NCI-H1105 (cell line): Measurements from ENCODE around the gene ENOX2.
A peak's percentile ranks its signal among the peaks of the same experiment; 100 is the strongest.

ENCODE experiments used
- DNase-seq: peaks from one replicate; lab custom pipeline; 2025; lab: John Stamatoyannopoulos, UW

The ENOX2 gene

DNA sequence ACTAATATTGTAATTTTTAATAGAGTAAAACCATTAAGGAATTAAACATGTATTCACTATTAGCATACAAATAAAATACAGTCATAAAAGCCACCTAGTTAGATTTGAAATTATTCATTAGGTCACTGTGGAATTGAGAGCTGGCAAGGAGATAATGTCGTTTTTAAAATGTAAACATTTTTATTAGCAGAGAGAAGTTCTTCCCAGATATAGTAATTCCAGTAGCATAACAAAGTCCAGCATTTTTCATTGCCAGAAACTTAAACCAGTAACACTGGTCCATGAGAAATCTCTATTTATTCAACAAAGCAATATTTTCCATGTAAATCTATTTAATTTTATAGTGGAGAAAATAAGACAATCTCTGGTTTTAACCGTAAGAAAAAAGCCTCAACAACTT, 17.5 kb downstream of the ENOX2 start:
- no peak for DNase-seq

DNA sequence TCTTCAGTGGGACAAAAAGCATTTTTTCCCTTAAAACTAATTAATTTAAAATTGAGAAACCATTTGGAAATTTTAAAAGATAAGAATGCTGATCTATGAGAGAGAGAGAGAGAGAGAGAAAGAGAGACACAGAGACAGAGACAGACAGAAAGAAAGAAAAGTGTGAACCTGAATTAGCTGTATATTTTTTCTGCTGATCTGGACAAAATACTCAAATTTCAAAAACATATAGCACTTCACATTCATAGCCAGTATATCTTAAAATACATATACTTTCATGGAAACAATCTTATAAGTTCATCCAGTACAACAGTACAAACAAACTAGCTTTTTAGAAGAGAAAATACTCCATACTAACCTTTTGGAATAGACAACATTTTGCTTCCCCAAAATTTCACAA, 18.4 kb downstream of the ENOX2 start:
- DNase-seq, result no peak

DNA sequence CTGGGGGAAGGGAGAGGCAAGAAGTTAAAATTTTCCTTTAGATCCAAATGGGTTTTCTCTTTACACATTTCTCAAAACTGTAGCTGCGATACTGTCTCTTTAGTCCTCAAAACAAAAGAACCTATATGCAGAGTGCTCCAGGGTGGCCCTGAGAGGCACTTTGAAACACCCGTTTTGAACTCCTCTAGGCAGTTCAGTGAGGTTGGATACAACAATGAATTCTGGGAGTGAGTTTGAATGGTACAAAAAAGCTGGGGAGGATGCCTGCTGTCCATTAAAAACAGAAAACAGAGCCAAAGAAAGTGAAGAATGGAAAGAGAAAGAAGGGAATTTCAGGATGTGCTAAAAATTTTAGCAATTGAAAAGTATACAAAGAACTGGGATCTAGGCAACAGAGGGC, 23.1 kb downstream of the ENOX2 start:
- no peak for DNase-seq

DNA sequence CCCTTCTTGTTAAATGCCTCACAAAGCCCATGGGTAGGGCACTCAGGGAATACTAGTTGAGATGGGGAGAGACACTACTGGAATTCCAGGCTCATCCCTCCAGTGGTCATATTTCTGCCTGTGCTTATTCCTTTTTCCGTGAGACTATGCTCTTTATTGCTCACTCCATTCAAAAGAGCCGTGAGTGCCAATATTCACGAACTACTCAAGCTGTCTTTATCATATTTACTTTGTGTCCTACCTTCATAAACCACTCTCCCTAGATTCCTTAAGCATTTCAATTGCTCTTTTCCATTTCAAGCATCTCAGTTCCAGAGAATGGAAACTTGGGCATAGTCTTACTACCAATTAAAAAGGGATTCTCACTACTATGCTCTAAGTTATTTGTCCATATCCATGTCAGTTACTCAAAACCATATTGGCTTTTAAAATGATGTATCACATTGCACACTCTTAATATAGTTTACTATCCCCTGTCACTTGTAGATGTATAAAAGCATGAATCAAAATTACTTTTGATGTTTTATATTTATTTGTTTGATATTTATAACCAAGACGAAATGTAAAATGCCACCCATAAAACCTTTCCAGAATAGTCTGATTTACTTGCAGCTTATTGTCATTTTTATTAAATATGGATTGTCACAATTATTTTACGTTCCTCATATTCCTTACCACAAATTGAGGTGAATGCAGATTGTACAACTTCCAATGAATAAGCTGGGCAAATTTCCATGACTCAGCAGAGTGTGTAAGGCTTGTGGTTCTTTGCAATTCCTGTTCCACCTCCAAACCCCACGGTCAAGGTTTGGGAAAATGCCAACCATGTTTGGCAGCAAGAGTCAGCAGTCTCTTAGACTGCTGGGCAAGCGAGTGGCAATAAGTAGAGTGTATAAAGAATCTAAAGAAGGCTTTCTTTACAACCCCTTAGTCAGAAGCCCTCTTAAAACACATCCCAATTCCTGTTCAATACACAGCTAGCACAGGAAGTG, 24.4 kb downstream of the ENOX2 start:
- peak; percentile 26 for DNase-seq

DNA sequence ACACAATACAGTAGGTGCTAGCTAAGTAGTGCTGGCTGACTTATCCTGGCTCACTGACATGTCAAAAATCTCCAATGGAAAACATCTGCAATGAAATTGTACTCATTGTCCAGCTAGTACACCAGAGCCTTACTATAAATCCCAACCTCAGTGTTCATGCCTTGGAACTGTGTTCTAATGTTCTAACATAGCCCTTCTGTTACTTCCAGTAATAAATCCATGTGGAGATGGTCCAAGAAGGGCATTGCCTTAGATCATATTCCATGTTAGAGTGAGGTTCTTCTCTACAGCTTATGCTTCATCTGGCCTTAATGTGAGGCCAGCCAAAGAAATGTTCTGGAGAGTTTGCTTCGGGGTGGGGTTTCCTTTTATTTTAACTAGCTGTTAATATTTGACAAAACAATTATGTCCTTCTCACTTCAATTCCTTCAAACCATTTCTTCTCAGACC, 25.1 kb downstream of the ENOX2 start:
- no peak for DNase-seq

DNA sequence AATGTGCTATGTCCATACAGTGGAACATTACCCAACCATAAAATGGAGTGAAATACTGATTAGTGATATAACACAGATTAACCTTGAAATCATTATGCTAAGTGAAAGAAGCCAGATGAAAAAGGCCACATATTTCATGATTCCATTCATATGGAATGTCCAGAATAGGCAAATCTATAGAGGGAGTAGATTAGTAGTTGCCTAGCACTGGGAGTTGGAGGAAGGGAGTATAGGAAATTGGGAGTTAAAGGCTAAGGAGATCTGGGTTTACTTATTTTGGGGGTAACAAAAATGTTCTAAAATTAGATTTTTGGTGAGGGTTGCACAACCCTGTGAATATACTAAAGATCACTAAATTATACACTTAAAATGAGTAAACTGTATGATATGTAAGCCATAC, 26.8 kb downstream of the ENOX2 start:
- DNase-seq, result no peak

DNA sequence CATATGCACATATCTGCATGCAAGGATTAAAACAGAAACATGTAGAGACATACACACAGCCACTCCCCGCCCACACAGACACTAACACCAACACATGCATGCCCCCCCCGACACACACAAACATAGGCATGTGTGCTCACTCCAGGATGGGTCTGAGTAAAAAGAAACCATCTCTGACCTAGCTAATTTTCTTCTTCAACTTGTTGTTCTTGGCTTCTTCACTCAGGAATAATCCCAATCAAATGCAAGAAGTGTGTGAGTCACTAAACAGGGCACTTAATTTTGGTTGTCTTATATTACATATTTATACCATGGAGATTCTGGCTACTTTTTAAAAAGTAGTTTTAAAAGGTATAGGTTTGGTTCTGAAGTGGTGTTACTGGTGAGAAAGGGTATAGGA, 28.3 kb downstream of the ENOX2 start:
- DNase-seq, result no peak

DNA sequence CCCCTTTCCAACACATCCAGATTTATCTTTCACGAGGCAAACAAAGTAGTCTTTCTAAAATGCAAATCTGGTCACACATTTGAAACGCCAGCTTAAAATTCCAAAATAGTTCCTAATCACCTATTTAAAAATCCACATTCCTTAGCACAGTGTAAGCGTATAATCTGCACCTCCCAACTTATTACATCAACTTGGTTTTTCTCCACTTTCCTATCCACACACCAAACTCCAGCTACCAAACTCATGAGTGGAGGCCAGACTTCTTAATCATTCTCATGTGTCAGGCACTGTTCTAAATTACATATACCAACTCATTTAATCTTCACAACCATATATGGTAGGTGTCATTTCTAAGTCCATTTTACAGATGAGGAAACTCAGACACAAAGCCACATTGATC, 33.8 kb downstream of the ENOX2 start:
- DNase-seq, result no peak

DNA sequence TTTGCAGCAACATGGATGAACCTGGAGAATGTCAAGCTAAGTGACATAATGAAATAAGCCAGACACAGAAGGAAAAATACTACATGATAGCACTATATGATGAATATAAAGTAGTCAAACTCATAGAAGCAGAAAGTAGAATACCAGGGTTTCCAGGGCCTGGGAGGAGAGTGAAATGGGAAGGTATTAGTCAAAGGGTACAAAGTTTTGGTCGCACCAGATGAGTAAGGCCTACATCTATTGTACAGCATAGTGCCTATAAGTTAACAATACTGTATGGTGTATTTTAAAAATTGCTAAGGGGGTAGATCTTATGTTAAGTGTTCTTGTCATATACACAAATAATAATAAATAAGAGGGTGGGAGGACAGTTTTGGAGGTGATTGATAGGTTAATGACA, 41.5 kb downstream of the ENOX2 start:
- DNase-seq, result no peak

DNA sequence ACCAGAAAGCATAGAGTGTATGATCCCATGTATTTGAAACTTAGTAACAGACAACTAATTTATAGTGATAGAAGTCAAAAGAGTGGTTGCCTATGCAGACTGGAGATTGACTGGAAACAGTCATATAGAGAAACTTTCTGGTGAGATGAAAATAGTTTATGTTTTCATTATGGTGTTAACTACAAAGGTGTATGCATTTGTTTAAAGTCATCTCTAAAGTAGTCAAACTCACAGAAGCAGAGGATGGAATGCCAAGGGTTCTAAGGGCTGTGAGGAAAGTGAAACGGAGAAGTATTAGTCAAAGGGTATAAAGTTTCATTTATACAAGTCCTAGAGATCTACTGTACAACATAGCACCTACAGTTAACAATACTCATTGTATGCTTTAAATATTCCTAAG, 45.8 kb downstream of the ENOX2 start:
- DNase-seq, result no peak

DNA sequence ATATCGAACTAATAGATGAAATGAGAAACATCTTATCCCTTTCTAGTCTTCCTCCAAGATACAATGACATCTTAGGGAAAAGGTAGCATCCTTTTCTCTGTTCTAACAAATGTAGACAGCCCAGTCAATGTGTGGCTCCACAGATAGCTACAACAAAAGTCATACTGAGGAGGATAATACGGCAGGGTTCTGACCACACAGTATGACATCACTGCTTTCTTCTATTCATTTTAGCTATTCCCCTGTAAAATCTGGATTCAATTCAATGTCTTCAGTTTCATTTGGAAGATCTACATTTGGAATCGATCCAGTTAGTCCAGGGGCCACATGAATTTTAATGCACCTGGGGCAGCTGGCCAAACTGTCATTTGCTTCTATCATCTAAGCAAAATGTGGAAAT, 51.4 kb downstream of the ENOX2 start:
- DNase-seq, result peak; percentile 24

DNA sequence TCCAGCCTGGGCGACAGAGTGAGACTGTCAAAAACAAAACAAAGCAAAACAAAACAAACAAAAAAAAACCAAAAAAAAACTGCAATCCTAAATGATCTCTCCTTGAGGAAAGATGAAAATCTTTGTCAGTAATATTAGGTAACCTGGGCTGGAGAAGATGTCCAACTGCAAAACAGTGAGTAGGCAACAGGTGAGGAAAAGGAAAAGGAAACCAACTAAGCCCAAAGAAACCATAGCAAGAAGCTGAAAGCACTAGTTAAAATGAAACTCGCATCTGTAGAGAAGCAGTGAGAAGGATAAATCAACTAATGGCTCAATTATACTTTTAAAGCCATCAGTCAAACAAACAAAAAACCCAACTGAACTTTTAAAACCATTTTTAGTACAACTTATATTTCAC, 54.2 kb downstream of the ENOX2 start:
- no peak for DNase-seq

DNA sequence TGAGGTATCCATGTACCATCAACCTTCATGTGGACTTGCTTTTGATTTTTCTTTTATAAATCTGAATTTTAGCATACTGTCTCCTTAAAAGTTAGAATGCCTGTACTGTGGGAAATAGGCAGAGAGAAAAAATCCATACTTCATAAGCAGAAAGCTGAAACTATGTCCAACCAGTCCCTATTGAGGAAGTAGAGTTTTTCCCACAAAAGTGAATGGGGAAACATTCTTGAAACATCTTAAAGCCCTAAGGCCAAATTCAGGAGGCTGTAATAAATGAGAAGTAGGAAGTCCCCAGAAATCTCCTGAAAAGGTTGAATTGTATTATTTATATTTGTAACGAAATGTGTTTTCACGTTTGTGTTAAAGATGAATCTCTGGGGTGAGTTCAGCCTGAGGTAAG, 56.3 kb downstream of the ENOX2 start:
- no peak for DNase-seq

DNA sequence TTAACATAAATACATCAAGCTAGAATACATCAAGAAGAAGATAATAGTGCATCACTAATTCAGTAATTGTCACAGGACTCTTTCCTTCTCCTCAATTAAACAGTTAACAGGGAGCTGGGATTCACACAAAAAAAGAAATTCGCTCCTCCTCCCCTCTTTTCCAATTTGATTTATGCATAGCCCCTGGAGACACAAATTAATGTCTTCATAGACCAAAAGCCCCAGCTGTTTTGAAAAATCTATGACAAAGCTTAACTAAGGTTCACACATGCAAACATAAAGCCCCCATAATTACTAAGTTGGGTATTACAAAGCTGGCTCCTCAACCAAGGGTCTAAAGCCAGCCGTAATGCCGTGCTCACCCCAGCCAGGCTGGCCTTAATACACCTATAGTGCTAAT, 61.2 kb downstream of the ENOX2 start:
- DNase-seq, result no peak

DNA sequence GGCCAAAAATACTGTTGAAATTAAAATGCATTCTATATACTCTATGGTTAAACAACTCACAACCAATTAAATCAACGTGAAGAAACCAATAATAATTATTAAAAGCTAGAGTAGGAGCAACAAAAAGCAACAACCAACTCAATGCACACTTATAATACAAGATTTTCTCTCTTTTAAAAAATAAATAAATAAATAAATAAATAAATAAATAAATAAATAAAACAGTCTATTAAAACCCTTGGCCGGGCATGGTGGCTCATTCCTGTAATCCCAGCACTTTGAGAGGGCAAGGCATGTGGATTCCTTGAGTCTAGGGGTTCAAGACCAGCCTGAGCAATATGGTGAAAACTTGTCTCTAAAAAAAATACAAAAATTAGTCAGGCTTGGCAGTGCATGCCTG, 62.7 kb downstream of the ENOX2 start:
- DNase-seq, result no peak

DNA sequence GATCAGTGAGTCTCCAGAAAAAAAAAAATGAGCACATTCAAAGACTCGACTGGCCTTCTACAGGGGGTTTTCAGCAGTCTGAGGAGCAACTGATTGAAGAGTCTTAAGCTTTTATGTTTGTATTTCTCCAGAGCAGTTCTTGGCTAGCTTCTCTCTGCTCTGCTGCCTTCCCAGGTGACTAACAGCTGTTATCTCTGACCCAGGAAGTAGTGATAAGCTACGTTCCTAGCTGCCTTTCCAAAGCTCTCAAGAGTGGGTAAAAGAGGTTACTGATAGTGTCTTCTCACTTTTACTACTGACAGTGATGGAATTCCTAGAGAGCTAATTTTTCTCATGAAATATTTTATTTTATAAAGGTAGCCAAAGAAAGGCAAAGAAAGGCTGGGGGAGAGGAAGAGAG, 66.6 kb downstream of the ENOX2 start:
- no peak for DNase-seq

DNA sequence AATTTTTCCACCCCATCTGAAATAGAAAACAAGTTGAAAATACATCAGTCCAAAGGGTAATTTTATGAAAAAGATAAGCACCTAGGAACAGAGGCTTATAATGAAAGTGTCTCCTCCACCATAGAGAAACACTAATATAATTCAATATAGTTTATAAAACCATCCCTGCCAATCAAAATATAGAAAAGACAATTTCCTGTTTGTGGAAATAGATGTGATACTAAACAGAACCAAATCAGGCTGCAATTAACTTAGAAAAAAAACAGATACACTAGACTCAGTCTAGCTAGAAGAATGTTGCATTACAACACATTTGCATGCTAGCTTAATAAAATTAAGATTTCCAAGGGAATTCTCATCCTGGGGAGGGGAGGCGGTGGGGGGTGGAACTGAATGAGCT, 68.2 kb downstream of the ENOX2 start:
- DNase-seq, result no peak

DNA sequence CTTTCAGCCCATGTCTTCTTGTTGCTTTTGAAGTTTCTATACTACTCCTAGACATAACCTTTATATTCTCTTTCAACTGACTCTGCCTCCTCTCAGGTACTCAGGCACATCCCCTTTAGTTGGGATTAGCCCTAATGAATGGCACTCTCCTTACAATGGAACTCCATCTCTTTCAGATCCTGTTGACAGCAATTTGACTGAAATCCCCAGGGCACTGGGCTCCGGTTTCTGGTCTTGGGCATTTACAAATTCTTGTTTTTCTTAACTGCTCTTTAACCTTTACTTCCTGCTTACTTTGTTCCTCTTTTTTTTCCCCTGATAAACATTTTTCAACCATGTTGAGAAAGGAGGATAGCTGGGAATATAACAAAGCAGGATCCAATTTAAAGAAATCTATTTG, 68.9 kb downstream of the ENOX2 start:
- DNase-seq, result no peak

DNA sequence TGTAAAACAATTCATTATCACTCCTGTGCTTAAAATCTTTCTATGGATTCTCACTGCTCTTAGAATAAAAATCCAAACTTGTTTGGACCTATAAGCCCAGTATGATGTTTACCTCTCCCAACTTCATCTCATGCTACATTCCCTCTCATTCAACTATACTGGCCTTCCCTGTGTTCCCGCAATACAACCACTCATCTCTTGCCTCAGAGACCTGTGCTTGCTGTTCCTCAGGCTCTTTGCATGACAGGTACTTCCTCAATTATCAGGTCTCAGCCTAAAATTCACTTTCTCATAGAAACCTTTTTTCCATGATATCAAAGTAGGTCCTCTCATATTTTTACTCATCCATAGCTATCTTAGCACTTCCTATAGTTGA, 71.7 kb downstream of the ENOX2 start:
- DNase-seq, result no peak

DNA sequence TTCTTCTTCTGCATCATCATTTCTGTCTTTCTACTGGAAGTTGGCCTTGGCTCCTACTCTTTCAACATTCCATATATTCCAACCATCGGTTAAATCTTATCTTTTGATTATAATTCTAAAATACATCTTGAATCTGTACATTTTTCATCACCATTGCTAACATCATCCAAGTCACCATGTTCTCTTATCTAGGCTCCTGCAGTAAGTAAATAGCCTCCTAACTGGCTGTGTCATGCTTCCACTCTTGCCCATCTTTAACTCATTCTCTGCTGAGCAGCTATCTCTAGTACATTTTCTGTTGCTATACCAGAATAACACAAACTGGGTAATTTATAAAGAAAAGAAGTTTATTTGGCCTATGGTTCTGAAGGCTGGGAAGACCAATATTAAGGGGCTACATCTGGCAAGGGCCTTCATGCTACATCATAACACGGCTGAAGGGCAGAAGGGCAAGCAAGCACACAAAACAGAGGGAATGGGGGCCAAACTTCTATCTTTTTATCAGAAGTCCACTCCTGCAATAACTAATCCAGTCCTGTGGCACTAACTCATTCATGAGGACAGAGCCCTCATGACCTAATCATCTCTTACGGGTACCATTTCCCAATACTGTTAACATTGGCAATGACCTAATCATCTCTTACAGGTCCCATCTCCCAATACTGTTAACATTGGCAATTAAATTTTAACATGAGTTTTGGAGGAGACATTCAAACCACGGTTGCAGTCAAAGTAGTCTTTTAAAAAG, 72.2 kb downstream of the ENOX2 start:
- DNase-seq, result no peak

DNA sequence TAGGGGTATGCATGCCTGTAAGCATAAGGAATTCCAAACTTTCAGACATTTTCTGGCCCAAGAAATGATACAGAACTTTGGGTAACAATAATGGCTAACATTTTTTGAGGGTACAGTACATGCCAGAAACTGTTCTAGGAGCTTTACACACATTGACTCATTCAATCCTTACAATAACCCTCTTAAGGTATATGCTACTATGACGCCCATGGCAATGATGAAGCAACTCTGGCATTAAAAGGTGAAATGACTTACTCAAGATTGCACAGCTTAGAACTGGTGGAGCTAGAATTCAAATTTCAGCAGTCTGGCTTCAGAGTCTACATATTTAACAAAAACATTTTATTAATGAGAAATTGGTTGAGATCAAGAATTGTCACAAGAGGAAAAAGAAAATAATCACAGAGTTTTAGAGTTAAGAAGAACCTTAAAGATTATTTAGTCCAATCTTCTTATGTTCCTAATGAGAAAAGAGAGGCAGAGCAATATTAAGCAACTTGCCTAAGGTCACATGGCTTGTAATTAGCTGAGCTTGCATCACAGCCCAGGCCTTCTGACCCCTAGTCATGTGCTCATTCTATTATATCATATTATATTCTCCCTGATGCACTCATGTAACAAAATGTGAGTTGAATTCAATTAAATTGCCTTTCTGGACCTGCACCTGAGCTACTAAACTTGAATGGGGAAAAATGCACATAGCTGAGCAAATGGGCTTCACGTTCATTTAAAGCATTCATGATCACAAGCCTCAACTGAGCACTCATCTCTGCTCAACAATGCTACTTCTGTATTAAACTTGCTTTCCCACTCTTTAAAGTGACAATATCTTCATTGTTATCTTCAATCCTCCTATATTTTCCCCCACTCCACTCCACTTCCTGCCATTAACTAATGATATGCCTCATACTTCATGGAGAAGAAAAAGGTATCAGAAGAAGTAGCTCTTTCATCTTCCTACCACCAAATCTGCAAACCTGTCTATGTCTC, 73.2 kb downstream of the ENOX2 start:
- no peak for DNase-seq

DNA sequence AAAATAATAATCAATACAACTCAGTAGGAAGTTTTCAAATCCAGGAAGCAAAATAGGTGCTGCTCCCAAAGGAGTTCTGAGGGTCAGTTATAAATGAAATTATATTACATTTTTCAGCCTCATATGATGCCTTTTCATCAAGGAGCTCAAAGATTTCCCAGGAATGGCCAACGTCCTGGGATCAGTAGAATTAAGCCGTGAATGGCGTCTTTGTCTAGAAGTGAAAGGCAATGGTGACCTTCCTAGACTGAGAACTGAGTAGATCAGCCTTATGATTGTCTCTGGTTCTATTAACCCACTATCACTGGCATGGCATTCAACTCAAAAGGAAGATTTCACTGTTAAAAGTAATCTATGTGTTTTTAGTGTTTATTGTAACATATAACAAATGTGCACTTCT, 74.4 kb downstream of the ENOX2 start:
- DNase-seq, result no peak
